Bone marrow (tissue), 2 donors: ENCODE results near the gene SPOPL.
"Not testable (repeated sequence)": the region's sequence is repeated elsewhere in the genome, so short reads cannot be mapped to it uniquely, and the experiment has no call there.

Source experiments
- DNase-seq, 2 donors: peaks; one replicate each; lab custom pipeline; 2025; lab: John Stamatoyannopoulos, UW

The SPOPL gene

GRCh38 chr2:138523018-138523672 is 21.6 kb downstream of the SPOPL start:
- DNase-seq: not testable (repeated sequence)

- DNase-seq: not testable (repeated sequence)
Measured at GRCh38 chr2:138523673-138524042, 22.1 kb downstream of the SPOPL start.

- DNase-seq: not testable (repeated sequence)
Measured at GRCh38 chr2:138524353-138524752, 22.8 kb downstream of the SPOPL start.

GRCh38 chr2:138531913-138532312 is 30.3 kb downstream of the SPOPL start:
- DNase-seq: no peak

- DNase-seq: no peak
Measured at GRCh38 chr2:138534791-138535190, 33.2 kb downstream of the SPOPL start.

GRCh38 chr2:138536302-138536701 is 34.7 kb downstream of the SPOPL start:
- no peak for DNase-seq

- no peak for DNase-seq
Measured at GRCh38 chr2:138536740-138537139, 35.2 kb downstream of the SPOPL start.

GRCh38 chr2:138537170-138537915 is 35.8 kb downstream of the SPOPL start:
- DNase-seq: no peak

GRCh38 chr2:138544206-138544605 is 42.6 kb downstream of the SPOPL start:
- not testable (repeated sequence) for DNase-seq

- no peak for DNase-seq
Measured at GRCh38 chr2:138548796-138549195, 47.2 kb downstream of the SPOPL start.

GRCh38 chr2:138550172-138550571 is 48.6 kb downstream of the SPOPL start:
- DNase-seq: no peak

- DNase-seq: no peak
Measured at GRCh38 chr2:138550670-138551287, 49.2 kb downstream of the SPOPL start.

GRCh38 chr2:138554123-138554522 is 52.6 kb downstream of the SPOPL start:
- DNase-seq: no peak

- DNase-seq: no peak
Measured at GRCh38 chr2:138559641-138560040, 58.1 kb downstream of the SPOPL start.

- no peak for DNase-seq
Measured at GRCh38 chr2:138564586-138565229, 63.1 kb downstream of the SPOPL start.

- no peak for DNase-seq
Measured at GRCh38 chr2:138565230-138565598, 63.6 kb downstream of the SPOPL start.

GRCh38 chr2:138572318-138572717 is 70.7 kb downstream of the SPOPL start:
- DNase-seq: no peak

- DNase-seq: no peak
Measured at GRCh38 chr2:138577066-138577465, 75.5 kb downstream of the SPOPL start.

GRCh38 chr2:138579556-138579955 is 78.0 kb downstream of the SPOPL start:
- no peak for DNase-seq

GRCh38 chr2:138581909-138582308 is 80.3 kb downstream of the SPOPL start:
- DNase-seq: no peak

- DNase-seq: no peak
Measured at GRCh38 chr2:138589663-138590062, 88.1 kb downstream of the SPOPL start.

- DNase-seq: no peak
Measured at GRCh38 chr2:138596403-138596802, 94.8 kb downstream of the SPOPL start.
